Panc1 (cell line): ENCODE results near the gene GRIK4. TPM values are rescaled to one million over a fixed set of nuclear protein-coding genes. Genes with fewer than 3 reads are reported as not detected.

Source experiments
- ATAC-seq: fragments of 200-7000 bp; cut with Tn5 transposase; 2 replicates; pipeline ENCODE4 v1.9.1; 2020; ENCODE audit warnings: mild to moderate bottlenecking, moderate library complexity
- BruUV-seq: library from RNA; stranded (reverse); fragments of 400-500 nt; replicated peaks from 2 replicates; lab custom pipeline; 2021; lab: Mats Ljungman, UMichigan
- CTCF ChIA-PET: fragments of 300-600 bp; sonication (Branson Sonifier 250); formaldehyde crosslinking; loops from one replicate; lab custom pipeline; 2022; ENCODE audit warnings: antibody characterized with exemption; lab: Charles Lee
- POLR2A ChIA-PET: fragments of 300-600 bp; sonication (Branson Sonifier 250); formaldehyde crosslinking; loops from one replicate; lab custom pipeline; 2022; ENCODE audit warnings: antibody characterized with exemption; lab: Charles Lee
- DNase-seq: peaks from one replicate; pipeline ENCODE4 v3.0.0-alpha.2; 2010; ENCODE audit warnings: low read depth, low spot score
- H3K27ac ChIP-seq: 2 replicates; pipeline ENCODE4 v1.5.1; 2011; ENCODE audit warnings: mild to moderate bottlenecking, low read length, inconsistent platforms
- H3K27me3 ChIP-seq: fragments of 200-500 bp; sonication (Bioruptor generic); 2 replicates; pipeline ENCODE4 v1.6.0; 2014; ENCODE audit warnings: low read length, inconsistent platforms; ENCODE audit not compliant: control insufficient read depth, insufficient read depth
- H3K36me3 ChIP-seq: fragments of 200-500 bp; sonication (Bioruptor generic); 2 replicates; pipeline ENCODE4 v1.5.1; 2014; ENCODE audit warnings: inconsistent platforms, mild to moderate bottlenecking, low read length, moderate library complexity; ENCODE audit not compliant: control insufficient read depth, insufficient read depth
- H3K4me1 ChIP-seq: 2 replicates; pipeline ENCODE4 v1.5.1; 2011; ENCODE audit warnings: inconsistent platforms, mild to moderate bottlenecking, low read length, moderate library complexity; ENCODE audit not compliant: control insufficient read depth, insufficient read depth
- H3K4me3 ChIP-seq, 2 experiments: 2 replicates each; pipeline ENCODE4 v1.5.1; 2011 to 2012; ENCODE audit warnings: low read depth in 2 of 2, low read length in 2 of 2, mild to moderate bottlenecking in 2 of 2, inconsistent platforms in 1 of 2, moderate library complexity in 1 of 2
- H3K9me3 ChIP-seq: fragments of 200-500 bp; sonication (Bioruptor generic); 2 replicates; pipeline ENCODE4 v1.5.1; 2014; ENCODE audit warnings: low read depth, mild to moderate bottlenecking, inconsistent platforms, low read length, moderate library complexity; ENCODE audit not compliant: control insufficient read depth, insufficient read depth
- POLR2AphosphoS5 ChIP-seq: IDR thresholded peaks from 2 replicates; pipeline ENCODE4 v1.6.1; 2012; ENCODE audit warnings: mild to moderate bottlenecking, low read depth, low read length, moderate library complexity
- SIN3A ChIP-seq: IDR thresholded peaks from 2 replicates; pipeline ENCODE4 v1.6.1; 2012; ENCODE audit warnings: low read depth, mild to moderate bottlenecking, low read length, moderate library complexity, borderline replicate concordance; ENCODE audit not compliant: insufficient read depth
- TCF7L2 ChIP-seq: IDR thresholded peaks from 2 replicates; pipeline ENCODE4 v1.6.1; 2011; ENCODE audit warnings: mild to moderate bottlenecking, low read depth, low read length, inconsistent platforms
- in situ Hi-C: cut with HindIII; loops from 2 replicates; pipeline ENCODE4 v1.10.0; 2016; ENCODE audit warnings: low sequenced_read_pairs, low pct_unique_long_range_greater_than_20kb
- intact Hi-C: fragments of 100-400 bp; cut with micrococcal nuclease; formaldehyde crosslinking; loops from one replicate; pipeline ENCODE4 v1.10.0; 2022; ENCODE audit not compliant: unreplicated experiment
- total RNA-seq: library from RNA; stranded (reverse); gene quantifications from one replicate; pipeline ENCODE4 v1.2.1, GENCODE V29; 2021; ENCODE audit not compliant: unreplicated experiment
- TF ChIP-seq, protein P1 (sequence below): fragments of 450-650 bp; IDR thresholded peaks from 2 replicates; pipeline ENCODE4 v1.5.1; 2017; ENCODE audit warnings: mild to moderate bottlenecking
- TF ChIP-seq, protein P2 (sequence below), 2 experiments: IDR thresholded peaks; 2 replicates each; pipeline ENCODE4 v1.6.1; 2011 to 2012; ENCODE audit warnings: low read depth in 2 of 2, control low read depth in 1 of 2, low read length in 1 of 2, mild to moderate bottlenecking in 1 of 2, moderate library complexity in 1 of 2; ENCODE audit not compliant: insufficient read depth in 1 of 2

The GRIK4 gene
- total RNA-seq, 1 experiment from 2014 or later: 0.62 TPM

DNA sequence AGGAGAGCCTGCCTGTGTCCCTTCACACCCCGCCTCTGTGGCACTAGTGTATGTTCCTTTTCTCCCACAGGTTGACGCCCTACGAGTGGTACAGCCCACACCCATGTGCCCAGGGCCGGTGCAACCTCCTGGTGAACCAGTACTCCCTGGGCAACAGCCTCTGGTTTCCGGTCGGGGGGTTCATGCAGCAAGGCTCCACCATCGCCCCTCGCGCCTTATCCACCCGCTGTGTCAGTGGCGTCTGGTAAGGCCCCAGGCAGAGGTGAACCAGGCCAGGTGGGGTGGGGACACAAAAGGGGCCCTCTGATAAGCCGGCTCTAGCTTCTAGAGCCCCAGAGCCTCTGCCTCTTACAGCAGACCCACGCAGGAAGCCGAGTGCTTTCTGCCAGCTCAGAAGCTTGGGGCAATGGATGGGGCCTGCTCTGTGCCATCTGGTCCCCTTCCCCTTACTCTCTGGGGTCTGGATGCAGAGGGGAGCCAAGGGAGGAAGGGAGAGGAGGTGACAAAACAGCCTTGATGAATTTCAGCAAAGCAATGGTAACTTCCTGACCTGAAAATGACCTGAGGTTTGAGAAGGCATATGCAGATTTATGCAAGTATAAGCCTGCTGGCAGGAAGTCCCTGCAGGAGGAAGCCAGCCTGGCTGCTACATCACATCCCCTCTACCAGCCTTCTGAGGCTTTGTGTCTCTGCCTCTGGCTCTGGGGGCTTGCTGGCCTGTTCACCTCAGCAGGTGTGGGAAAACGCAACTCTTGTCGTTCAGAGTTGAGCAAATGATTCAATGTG lies 445.4 kb downstream of the GRIK4 start:
- ChIA-PET POLR2A (no interaction called here), CTCF (interaction anchor here (0.6 kb wide), 1 partner anchor 166 kb away, joined by 4 read pairs; no protein-coding TSS in a partner anchor)
- Histone ChIP-seq H3K4me1 (no peaks in the 10 kb centered on the region), H3K36me3 (no peaks in the 10 kb centered on the region), H3K27ac (no peak overlapping the region), H3K9me3 (no peaks in the 10 kb centered on the region), H3K27me3 (peaks cover 14% of the 10 kb centered on the region), H3K4me3 (no peak overlapping the region)
- no peak for DNase-seq
- intact Hi-C loops: loop anchor here (10.0 kb wide), 1 partner anchor 272 kb away; no protein-coding TSS in a partner anchor
- no peak for TF ChIP-seq TCF7L2
- TF ChIP-seq, protein P1, sequence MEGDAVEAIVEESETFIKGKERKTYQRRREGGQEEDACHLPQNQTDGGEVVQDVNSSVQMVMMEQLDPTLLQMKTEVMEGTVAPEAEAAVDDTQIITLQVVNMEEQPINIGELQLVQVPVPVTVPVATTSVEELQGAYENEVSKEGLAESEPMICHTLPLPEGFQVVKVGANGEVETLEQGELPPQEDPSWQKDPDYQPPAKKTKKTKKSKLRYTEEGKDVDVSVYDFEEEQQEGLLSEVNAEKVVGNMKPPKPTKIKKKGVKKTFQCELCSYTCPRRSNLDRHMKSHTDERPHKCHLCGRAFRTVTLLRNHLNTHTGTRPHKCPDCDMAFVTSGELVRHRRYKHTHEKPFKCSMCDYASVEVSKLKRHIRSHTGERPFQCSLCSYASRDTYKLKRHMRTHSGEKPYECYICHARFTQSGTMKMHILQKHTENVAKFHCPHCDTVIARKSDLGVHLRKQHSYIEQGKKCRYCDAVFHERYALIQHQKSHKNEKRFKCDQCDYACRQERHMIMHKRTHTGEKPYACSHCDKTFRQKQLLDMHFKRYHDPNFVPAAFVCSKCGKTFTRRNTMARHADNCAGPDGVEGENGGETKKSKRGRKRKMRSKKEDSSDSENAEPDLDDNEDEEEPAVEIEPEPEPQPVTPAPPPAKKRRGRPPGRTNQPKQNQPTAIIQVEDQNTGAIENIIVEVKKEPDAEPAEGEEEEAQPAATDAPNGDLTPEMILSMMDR: no peak
- no peak for ATAC-seq
- in situ Hi-C loops: no loop called here
- no TSS peak for BruUV-seq

- no peak for ATAC-seq
- ChIA-PET POLR2A (no interaction called here), CTCF (no interaction called here)
- no peaks in the 10 kb centered on the region for H3K36me3 ChIP-seq
- no peak overlapping the region for H3K27ac ChIP-seq
- peaks cover 21% of the 10 kb centered on the region for H3K27me3 ChIP-seq
- BruUV-seq: no TSS peak
- no peaks in the 10 kb centered on the region for H3K9me3 ChIP-seq
- H3K4me1 ChIP-seq: no peaks in the 10 kb centered on the region
- DNase-seq: no peak
- H3K4me3 ChIP-seq: no peak overlapping the region
- TF ChIP-seq, protein P1: no peak
- TF ChIP-seq TCF7L2 (no peak), SIN3A (no peak), POLR2AphosphoS5 (no peak)
- TF ChIP-seq, protein P2, sequence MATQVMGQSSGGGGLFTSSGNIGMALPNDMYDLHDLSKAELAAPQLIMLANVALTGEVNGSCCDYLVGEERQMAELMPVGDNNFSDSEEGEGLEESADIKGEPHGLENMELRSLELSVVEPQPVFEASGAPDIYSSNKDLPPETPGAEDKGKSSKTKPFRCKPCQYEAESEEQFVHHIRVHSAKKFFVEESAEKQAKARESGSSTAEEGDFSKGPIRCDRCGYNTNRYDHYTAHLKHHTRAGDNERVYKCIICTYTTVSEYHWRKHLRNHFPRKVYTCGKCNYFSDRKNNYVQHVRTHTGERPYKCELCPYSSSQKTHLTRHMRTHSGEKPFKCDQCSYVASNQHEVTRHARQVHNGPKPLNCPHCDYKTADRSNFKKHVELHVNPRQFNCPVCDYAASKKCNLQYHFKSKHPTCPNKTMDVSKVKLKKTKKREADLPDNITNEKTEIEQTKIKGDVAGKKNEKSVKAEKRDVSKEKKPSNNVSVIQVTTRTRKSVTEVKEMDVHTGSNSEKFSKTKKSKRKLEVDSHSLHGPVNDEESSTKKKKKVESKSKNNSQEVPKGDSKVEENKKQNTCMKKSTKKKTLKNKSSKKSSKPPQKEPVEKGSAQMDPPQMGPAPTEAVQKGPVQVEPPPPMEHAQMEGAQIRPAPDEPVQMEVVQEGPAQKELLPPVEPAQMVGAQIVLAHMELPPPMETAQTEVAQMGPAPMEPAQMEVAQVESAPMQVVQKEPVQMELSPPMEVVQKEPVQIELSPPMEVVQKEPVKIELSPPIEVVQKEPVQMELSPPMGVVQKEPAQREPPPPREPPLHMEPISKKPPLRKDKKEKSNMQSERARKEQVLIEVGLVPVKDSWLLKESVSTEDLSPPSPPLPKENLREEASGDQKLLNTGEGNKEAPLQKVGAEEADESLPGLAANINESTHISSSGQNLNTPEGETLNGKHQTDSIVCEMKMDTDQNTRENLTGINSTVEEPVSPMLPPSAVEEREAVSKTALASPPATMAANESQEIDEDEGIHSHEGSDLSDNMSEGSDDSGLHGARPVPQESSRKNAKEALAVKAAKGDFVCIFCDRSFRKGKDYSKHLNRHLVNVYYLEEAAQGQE (IDR thresholded peaks at IDR 0.05; ENCODE audit: insufficient read depth in 1 of 2, low read depth in 2 of 2, low read length in 1 of 2): no peak
- intact Hi-C loops: loop anchor here (10.0 kb wide), 1 partner anchor 273 kb away; no protein-coding TSS in a partner anchor
- in situ Hi-C loops: no loop called here
These were observed 446.6 kb downstream of the GRIK4 start for GRCh38 chr11:120958185-120958584.
